ENCODE results near the gene PLXNA2.

Gene PLXNA2

DNA sequence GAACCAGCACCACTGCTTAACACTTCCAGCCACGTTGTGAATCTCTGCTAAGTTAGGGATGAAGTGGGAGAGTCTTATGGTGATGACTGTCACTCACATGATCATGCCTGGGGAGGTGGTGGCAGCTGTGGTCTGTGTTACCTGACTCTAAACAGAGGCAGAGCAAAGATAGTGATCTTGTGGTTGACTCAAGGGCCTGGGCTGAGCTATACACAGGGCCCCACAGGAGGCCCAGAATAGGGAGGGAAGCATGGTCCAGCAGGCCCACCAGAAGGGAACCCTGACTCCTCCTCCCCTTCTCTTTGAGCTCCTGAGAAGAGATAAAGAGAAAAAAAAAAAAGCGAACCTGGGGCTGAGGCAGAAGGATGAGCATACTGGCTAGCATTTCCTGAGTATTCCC is 55.0 kb downstream of the PLXNA2 start:
- Histone ChIP-seq H3K36me3 (ENCODE audit: control insufficient read depth, insufficient read depth, low read length) (no peaks in the 10 kb centered on the region), H3K27me3 (ENCODE audit: control insufficient read depth, insufficient read depth, low read length) (no peaks in the 10 kb centered on the region), H3K9me3 (ENCODE audit: control insufficient read depth, insufficient read depth, low read depth, low read length) (no peaks in the 10 kb centered on the region), H3K9ac (ENCODE audit: low read length) (no peak overlapping the region), H3K4me3 (ENCODE audit: low read depth, low read length) (no peak overlapping the region), H3K27ac (ENCODE audit: low read depth, low read length) (no peak overlapping the region), H3K4me1 (ENCODE audit: control insufficient read depth, insufficient read depth, low read length) (peaks cover 6% of the 10 kb centered on the region; the same call in 1 of the 2 replicates)

DNA sequence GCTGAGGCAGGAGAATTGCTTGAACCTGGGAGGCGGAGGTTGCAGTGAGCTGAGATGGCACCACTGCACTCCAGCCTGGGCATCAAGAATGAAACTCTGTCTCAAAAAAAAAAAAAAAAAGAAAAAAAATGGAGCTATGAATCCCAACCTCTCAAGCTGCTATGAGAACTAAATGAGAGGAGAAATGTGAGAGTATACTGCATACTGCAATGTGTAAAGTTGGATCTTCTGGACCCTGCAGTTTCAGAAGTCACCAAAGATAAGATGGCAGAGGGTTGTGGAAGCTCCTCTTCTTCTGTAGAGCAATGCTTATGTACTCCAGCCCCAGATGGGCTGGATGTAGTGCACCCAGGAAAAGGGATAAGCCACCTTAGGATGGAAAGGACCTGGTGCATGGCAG is 55.6 kb downstream of the PLXNA2 start:
- Histone ChIP-seq H3K4me3 (ENCODE audit: low read depth, low read length) (no peak overlapping the region), H3K9me3 (ENCODE audit: control insufficient read depth, insufficient read depth, low read depth, low read length) (no peaks in the 10 kb centered on the region), H3K27ac (ENCODE audit: low read depth, low read length) (no peak overlapping the region), H3K9ac (ENCODE audit: low read length) (no peak overlapping the region), H3K4me1 (ENCODE audit: control insufficient read depth, insufficient read depth, low read length) (peaks cover 9% of the 10 kb centered on the region; the same call in 1 of the 2 replicates), H3K36me3 (ENCODE audit: control insufficient read depth, insufficient read depth, low read length) (no peaks in the 10 kb centered on the region), H3K27me3 (ENCODE audit: control insufficient read depth, insufficient read depth, low read length) (no peaks in the 10 kb centered on the region)

DNA sequence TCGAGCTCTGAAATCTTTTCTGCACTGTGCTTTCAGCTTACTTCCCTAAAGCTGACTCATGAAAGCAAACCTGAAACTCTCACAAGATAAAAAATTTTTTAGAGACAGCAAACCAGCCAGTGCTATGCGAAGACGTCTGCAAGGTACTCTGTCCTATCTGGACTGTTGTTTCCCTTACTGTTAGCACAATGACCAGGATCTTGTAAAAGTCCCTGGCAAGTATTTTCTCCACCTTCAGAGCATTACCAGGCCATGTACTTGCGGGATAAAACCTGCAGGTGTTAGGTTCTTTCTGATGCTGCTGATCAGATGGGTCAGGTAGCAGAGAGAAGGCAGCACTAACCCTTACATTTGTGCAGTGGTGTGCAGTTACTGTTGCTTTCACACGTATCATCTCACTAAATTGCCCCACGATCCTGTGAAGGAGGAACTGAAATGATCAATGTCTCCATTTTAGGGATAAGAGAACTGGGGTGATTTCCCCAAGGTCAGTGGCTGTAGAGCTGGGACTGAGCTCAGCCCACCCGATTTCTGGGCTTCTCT is 56.6 kb downstream of the PLXNA2 start:
- Histone ChIP-seq H3K27me3 (ENCODE audit: control insufficient read depth, insufficient read depth, low read length) (no peaks in the 10 kb centered on the region; the same call in 1 of the 2 replicates), H3K36me3 (ENCODE audit: control insufficient read depth, insufficient read depth, low read length) (no peaks in the 10 kb centered on the region), H3K9me3 (ENCODE audit: control insufficient read depth, insufficient read depth, low read depth, low read length) (no peaks in the 10 kb centered on the region), H3K4me1 (ENCODE audit: control insufficient read depth, insufficient read depth, low read length) (peaks cover 16% of the 10 kb centered on the region; the same call in 1 of the 2 replicates), H3K9ac (ENCODE audit: low read length) (no peak overlapping the region), H3K27ac (ENCODE audit: low read depth, low read length) (no peak overlapping the region), H3K4me3 (ENCODE audit: low read depth, low read length) (no peak overlapping the region)

DNA sequence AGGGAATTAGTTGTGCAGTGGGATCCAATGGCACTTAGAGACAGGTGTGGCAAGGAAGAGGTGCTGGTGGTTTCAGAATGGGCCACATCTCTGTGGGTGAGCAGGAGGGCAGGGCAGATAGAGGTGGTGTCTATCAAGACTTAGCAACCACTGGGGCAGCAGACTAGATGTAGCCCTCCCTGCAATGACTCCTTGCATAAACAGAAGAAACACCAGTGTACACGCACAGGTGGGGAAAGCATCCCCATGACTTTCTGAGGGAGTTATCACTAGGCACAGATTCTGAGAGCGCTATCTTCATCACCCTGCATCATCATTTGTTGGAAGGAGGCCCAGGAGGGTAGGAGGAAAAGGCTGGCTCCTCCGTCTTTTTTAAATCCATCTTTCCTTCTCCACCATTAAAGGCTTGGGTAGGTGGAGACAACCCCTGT is 58.4 kb downstream of the PLXNA2 start:
- no peaks in the 10 kb centered on the region for H3K36me3 ChIP-seq (ENCODE audit: control insufficient read depth, insufficient read depth, low read length)
- H3K9me3 ChIP-seq (ENCODE audit: control insufficient read depth, insufficient read depth, low read depth, low read length) = no peaks in the 10 kb centered on the region
- H3K27ac ChIP-seq (ENCODE audit: low read depth, low read length) = no peak overlapping the region
- H3K4me3 ChIP-seq (ENCODE audit: low read depth, low read length) = no peak overlapping the region
- peaks cover 28% of the 10 kb centered on the region; the same call in 1 of the 2 replicates for H3K4me1 ChIP-seq (ENCODE audit: control insufficient read depth, insufficient read depth, low read length)
- no peak overlapping the region for H3K9ac ChIP-seq (ENCODE audit: low read length)
- H3K27me3 ChIP-seq (ENCODE audit: control insufficient read depth, insufficient read depth, low read length) = no peaks in the 10 kb centered on the region; the same call in 1 of the 2 replicates

DNA sequence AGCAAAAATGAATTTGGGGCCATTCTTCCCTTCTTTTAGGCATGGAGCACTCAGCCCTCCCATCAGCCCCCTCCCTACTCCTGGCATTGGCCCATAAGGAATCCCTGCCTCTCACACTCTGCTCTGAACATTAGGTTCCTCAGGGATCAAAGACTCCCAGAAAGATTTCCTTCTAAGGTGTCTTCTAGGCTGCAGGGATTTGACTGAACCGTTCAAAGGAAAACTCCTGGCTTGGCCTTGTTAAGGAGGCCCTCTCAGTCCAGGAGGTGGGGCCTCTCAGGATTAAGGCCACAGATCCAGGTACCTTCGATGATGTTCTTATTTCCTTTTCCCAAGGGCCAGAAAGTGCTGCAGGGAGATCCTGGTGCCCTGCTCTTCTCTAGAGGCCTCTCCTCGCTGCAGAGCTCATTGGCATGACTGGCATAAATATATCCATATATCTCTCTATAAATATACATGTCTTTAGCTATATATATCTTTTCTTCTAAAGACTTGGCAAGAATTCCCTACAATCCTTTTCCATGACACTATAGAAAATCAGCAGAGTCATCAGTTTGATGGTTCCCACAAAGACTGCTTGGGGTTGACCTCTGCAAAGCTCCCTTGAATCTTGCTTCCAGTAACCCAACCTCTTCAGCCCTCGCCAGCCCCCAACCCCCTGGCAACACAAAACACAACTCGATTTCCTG is 59.1 kb downstream of the PLXNA2 start:
- Histone ChIP-seq H3K27ac (ENCODE audit: low read depth, low read length) (no peak overlapping the region), H3K9ac (ENCODE audit: low read length) (no peak overlapping the region), H3K27me3 (ENCODE audit: control insufficient read depth, insufficient read depth, low read length) (no peaks in the 10 kb centered on the region; the same call in 1 of the 2 replicates), H3K36me3 (ENCODE audit: control insufficient read depth, insufficient read depth, low read length) (no peaks in the 10 kb centered on the region), H3K9me3 (ENCODE audit: control insufficient read depth, insufficient read depth, low read depth, low read length) (no peaks in the 10 kb centered on the region), H3K4me3 (ENCODE audit: low read depth, low read length) (no peak overlapping the region), H3K4me1 (ENCODE audit: control insufficient read depth, insufficient read depth, low read length) (peaks cover 36% of the 10 kb centered on the region; the same call in 1 of the 2 replicates)

DNA sequence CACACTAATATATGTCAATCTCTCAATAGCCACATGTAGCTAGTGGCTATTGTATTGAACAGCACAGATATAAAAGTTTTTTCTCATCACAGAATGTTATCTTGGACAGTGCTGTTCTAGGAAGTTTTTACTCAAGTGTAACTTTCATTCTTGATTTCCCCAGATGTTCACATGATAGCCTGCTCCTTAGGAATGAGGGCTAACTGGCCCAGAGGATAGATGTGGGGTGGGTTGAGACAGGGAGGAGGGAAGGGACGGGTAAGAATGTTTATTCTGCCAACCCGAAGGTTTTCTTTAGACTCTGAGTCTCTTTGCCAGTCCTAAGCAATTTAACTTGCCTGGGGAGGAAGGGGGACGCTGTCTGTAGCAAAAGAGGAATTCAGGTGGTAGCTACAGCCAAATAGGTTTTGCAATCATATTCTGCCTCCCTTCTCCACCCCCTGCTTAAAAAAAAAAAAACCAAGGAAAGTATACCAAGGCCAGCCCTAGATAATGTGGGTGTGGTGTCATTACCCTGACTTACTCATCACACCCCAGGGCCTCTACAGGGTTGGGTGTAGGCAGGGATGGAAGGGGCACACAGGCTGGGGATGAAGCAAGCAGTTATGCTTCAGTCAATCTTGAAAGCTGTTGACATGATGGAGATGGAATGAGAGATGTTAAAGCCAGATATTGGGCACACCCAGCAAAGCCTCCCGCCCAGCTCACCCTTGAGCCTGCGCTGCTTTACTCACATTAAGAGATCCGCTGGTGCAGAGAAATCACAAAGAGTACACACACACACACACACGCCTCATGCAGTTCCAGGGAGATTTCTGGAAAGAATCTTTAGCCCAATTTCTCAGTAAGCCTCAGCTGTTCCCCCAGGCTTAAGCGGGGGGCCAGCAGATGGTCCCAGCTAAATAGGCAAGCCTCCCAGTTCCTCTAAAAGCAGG is 59.9 kb downstream of the PLXNA2 start:
- H3K27ac ChIP-seq (ENCODE audit: low read depth, low read length) = no peak overlapping the region
- no peaks in the 10 kb centered on the region for H3K36me3 ChIP-seq (ENCODE audit: control insufficient read depth, insufficient read depth, low read length)
- no peaks in the 10 kb centered on the region for H3K9me3 ChIP-seq (ENCODE audit: control insufficient read depth, insufficient read depth, low read depth, low read length)
- no peak overlapping the region for H3K9ac ChIP-seq (ENCODE audit: low read length)
- no peak overlapping the region for H3K4me3 ChIP-seq (ENCODE audit: low read depth, low read length)
- H3K4me1 ChIP-seq (ENCODE audit: control insufficient read depth, insufficient read depth, low read length) = peaks cover 44% of the 10 kb centered on the region
- no peaks in the 10 kb centered on the region; the same call in 1 of the 2 replicates for H3K27me3 ChIP-seq (ENCODE audit: control insufficient read depth, insufficient read depth, low read length)

DNA sequence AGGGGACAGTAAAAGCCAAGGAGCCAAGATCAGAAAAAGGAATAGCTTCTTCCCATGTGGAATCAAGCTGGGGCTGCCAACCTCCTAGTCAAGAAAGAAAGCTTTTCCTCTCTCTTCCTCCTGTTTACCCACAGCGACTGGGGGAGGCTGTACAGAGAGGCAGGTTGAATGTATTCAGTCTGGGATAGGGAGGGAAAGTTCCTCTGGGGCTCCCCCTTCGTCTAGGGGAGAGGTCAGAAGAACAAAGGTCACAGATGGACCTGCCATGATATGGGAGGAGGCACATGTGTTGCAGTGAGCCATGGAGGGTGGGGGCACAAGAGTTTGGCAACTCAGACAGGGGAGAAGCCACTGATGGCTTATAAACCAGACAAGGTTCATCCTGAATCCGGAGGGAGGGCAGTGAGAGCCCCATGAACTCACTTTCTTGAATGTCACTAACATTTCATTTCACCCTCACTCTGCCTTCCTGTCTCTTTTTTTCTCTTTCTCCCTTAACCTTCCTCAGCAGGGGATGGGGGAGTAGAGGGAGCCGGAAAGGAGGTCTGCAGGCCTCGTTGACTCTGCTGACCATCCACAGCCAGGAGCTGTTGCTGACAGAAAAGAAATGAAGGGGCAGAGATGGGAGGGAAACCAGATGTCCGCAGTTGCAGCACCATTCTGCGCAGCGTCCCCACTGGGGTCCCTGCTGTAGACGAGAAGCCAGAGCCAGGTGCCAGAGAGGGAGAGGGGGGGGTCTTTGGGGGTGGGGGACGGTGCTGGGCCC is 61.1 kb downstream of the PLXNA2 start:
- no peak overlapping the region for H3K9ac ChIP-seq (ENCODE audit: low read length)
- H3K9me3 ChIP-seq (ENCODE audit: control insufficient read depth, insufficient read depth, low read depth, low read length) = no peaks in the 10 kb centered on the region
- H3K27ac ChIP-seq (ENCODE audit: low read depth, low read length) = no peak overlapping the region
- no peak overlapping the region for H3K4me3 ChIP-seq (ENCODE audit: low read depth, low read length)
- no peaks in the 10 kb centered on the region; the same call in 1 of the 2 replicates for H3K27me3 ChIP-seq (ENCODE audit: control insufficient read depth, insufficient read depth, low read length)
- peaks cover 56% of the 10 kb centered on the region for H3K4me1 ChIP-seq (ENCODE audit: control insufficient read depth, insufficient read depth, low read length)
- no peaks in the 10 kb centered on the region for H3K36me3 ChIP-seq (ENCODE audit: control insufficient read depth, insufficient read depth, low read length)

DNA sequence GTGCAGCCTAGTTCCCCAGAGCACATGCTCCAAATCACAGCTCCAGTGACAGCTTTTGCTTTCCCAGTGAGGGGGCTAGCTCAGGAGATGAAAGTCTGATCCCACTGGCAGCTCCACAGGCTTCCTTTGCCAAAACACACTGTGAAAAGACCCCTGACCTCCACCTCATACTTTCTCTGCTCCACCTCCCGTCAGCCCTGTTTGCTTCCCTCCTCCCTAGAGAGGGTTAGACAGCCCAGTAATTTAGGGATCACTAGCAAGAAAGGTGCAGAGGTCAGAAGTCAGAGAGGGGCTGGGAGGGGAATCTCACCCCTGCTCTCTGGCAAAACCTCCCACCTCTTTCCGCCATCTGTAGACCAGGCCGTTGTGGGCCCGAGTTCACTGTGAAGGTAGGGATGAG is 62.8 kb downstream of the PLXNA2 start:
- no peak overlapping the region for H3K4me3 ChIP-seq (ENCODE audit: low read depth, low read length)
- H3K9ac ChIP-seq (ENCODE audit: low read length) = no peak overlapping the region
- H3K27me3 ChIP-seq (ENCODE audit: control insufficient read depth, insufficient read depth, low read length) = peaks cover 6% of the 10 kb centered on the region; the same call in 1 of the 2 replicates
- H3K27ac ChIP-seq (ENCODE audit: low read depth, low read length) = no peak overlapping the region
- H3K9me3 ChIP-seq (ENCODE audit: control insufficient read depth, insufficient read depth, low read depth, low read length) = no peaks in the 10 kb centered on the region
- H3K4me1 ChIP-seq (ENCODE audit: control insufficient read depth, insufficient read depth, low read length) = peaks cover 73% of the 10 kb centered on the region
- H3K36me3 ChIP-seq (ENCODE audit: control insufficient read depth, insufficient read depth, low read length) = no peaks in the 10 kb centered on the region

DNA sequence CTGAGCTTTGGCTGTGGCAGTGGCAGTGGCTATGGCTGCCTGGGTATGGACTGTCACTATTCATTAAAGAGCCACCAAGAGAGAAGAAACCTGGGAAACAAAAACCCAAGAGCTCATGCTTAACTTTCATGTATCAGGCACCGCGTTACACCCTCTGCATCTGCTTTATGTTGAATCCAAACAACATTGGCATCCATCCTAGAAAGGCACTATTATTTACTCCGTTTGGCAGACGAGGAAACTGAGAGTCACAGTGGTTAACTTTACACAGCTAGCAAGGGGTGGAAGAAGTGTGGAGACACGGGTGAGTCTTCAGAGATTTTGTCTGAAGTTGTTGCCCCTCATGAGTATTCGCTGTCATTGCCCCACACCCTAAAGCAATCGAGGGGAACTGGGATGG is 63.8 kb downstream of the PLXNA2 start:
- H3K4me1 ChIP-seq (ENCODE audit: control insufficient read depth, insufficient read depth, low read length) = peaks cover 73% of the 10 kb centered on the region
- no peak overlapping the region for H3K27ac ChIP-seq (ENCODE audit: low read depth, low read length)
- H3K9ac ChIP-seq (ENCODE audit: low read length) = no peak overlapping the region

DNA sequence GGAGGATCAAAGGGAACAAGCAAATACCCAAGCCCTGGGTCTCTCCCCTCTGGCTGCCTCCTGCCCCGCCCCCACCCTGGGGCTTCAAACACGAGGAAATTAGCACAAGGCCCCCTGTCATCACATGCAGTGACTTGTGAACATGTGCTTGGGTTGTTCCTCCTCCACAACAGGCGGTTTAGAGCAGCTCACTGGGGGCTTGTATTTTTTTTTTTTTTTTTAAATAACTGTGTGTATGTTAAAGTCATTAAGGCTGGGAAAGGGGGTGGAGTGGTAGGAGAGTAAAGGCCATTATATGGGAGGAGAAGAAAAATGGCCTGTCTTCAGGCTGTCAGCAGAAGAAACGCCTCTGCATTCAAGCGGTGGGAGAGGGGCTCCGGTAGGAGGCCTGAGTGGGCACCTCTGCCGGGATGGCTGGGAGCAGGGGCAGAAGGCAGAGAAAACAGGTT is 64.2 kb downstream of the PLXNA2 start:
- Histone ChIP-seq H3K9ac (ENCODE audit: low read length) (no peak overlapping the region), H3K36me3 (ENCODE audit: control insufficient read depth, insufficient read depth, low read length) (no peaks in the 10 kb centered on the region), H3K9me3 (ENCODE audit: control insufficient read depth, insufficient read depth, low read depth, low read length) (no peaks in the 10 kb centered on the region), H3K27me3 (ENCODE audit: control insufficient read depth, insufficient read depth, low read length) (peaks cover 16% of the 10 kb centered on the region; the same call in 1 of the 2 replicates), H3K27ac (ENCODE audit: low read depth, low read length) (no peak overlapping the region), H3K4me3 (ENCODE audit: low read depth, low read length) (no peak overlapping the region), H3K4me1 (ENCODE audit: control insufficient read depth, insufficient read depth, low read length) (peaks cover 73% of the 10 kb centered on the region)

More for the DNA sequence above, 63.8 kb downstream of the PLXNA2 start:
- no peaks in the 10 kb centered on the region for H3K9me3 ChIP-seq (ENCODE audit: control insufficient read depth, insufficient read depth, low read depth, low read length)
- H3K4me3 ChIP-seq (ENCODE audit: low read depth, low read length) = no peak overlapping the region
- no peaks in the 10 kb centered on the region for H3K36me3 ChIP-seq (ENCODE audit: control insufficient read depth, insufficient read depth, low read length)
- H3K27me3 ChIP-seq (ENCODE audit: control insufficient read depth, insufficient read depth, low read length) = peaks cover 15% of the 10 kb centered on the region; the same call in 1 of the 2 replicates

Data from HUES6 (cell line).